Mammary epithelial cell (primary cell): ENCODE data around the gene ZC3H11A.

Source experiments
- CTCF ChIP-seq, 2 donors: IDR thresholded peaks in 1 of 2; conservative IDR thresholded peaks in 1 of 2; 2 replicates each; pipeline ENCODE4 v1.5.1; 2011 to 2012; ENCODE audit warnings: inconsistent platforms in 2 of 2, low read length in 2 of 2, mild to moderate bottlenecking in 2 of 2, control low read depth in 1 of 2, low read depth in 1 of 2; ENCODE audit not compliant: insufficient read depth in 1 of 2; ENCODE audit errors: extremely low read depth in 1 of 2
- EZH2 ChIP-seq: IDR thresholded peaks from 2 replicates; pipeline ENCODE4 v1.6.1; 2012; ENCODE audit warnings: low read length, inconsistent platforms, borderline replicate concordance

GRCh38 chr1:203826175-203826574, 30.8 kb downstream of the ZC3H11A start:
- no peak for TF ChIP-seq EZH2
- no peak for TF ChIP-seq CTCF (conservative IDR thresholded peaks at IDR 0.05 in 1 of 2, IDR thresholded peaks at IDR 0.05 in 1 of 2; ENCODE audit: extremely low read depth in 1 of 2, insufficient read depth in 1 of 2, low read depth in 1 of 2, low read length in 2 of 2)
